HepG2 (cell line): ENCODE measurements around the gene TLR5. TPM values are rescaled to one million over a fixed set of nuclear protein-coding genes. Genes with fewer than 3 reads are reported as not detected.

Experiments used
- ATRX ChIP-seq: sonication (generic); formaldehyde crosslinking; IDR thresholded peaks from 2 replicates; pipeline ENCODE4 v1.4.0; 2020; ENCODE audit warnings: missing genetic modification reagents, borderline replicate concordance
- ELF4 ChIP-seq: sonication (generic); formaldehyde crosslinking; IDR thresholded peaks from 2 replicates; pipeline ENCODE4 v1.5.0; 2020; ENCODE audit warnings: missing genetic modification reagents, mild to moderate bottlenecking, moderate library complexity, borderline replicate concordance
- GATAD2A ChIP-seq: IDR thresholded peaks from 2 replicates; pipeline ENCODE4 v1.6.1; 2016
- HOXA9 ChIP-seq: sonication (generic); formaldehyde crosslinking; IDR thresholded peaks from 2 replicates; pipeline ENCODE4 v1.8.1; 2022; ENCODE audit warnings: missing genetic modification reagents, mild to moderate bottlenecking, moderate library complexity, borderline replicate concordance
- IKZF1 ChIP-seq: fragments of 450-650 bp; IDR thresholded peaks from 2 replicates; pipeline ENCODE4 v1.7.1; 2016
- KAT2B ChIP-seq: fragments of 150-350 bp; IDR thresholded peaks from 2 replicates; pipeline ENCODE4 v1.6.1; 2014; ENCODE audit warnings: low read depth, low read length, borderline replicate concordance
- POLR2AphosphoS5 ChIP-seq: IDR thresholded peaks from 2 replicates; pipeline ENCODE4 v1.6.1; 2012; ENCODE audit warnings: low read depth, low read length
- RFX5 ChIP-seq: IDR thresholded peaks from 2 replicates; pipeline ENCODE4 v1.6.1; 2011; ENCODE audit warnings: low read depth, low read length, improper control_type of control experiment
- YEATS4 ChIP-seq: sonication (generic); formaldehyde crosslinking; IDR thresholded peaks from 2 replicates; pipeline ENCODE4 v1.4.0; 2020; ENCODE audit warnings: missing genetic modification reagents, borderline replicate concordance
- ZBTB8A ChIP-seq: sonication (generic); formaldehyde crosslinking; IDR thresholded peaks from 2 replicates; pipeline ENCODE4 v1.4.0; 2020; ENCODE audit warnings: mild to moderate bottlenecking, low read depth, missing genetic modification reagents, borderline replicate concordance
- ZIK1 ChIP-seq: sonication (generic); formaldehyde crosslinking; IDR thresholded peaks from 2 replicates; pipeline ENCODE4 v1.5.0; 2020; ENCODE audit warnings: mild to moderate bottlenecking, low read depth, missing genetic modification reagents, borderline replicate concordance
- ZNF615 ChIP-seq: sonication (generic); formaldehyde crosslinking; IDR thresholded peaks from 2 replicates; pipeline ENCODE4 v1.5.0; 2020; ENCODE audit warnings: mild to moderate bottlenecking, missing genetic modification reagents, borderline replicate concordance
- ZNF768 ChIP-seq: sonication (generic); formaldehyde crosslinking; IDR thresholded peaks from 2 replicates; pipeline ENCODE4 v1.4.0; 2020; ENCODE audit warnings: missing genetic modification reagents
- ZSCAN20 ChIP-seq: sonication (generic); formaldehyde crosslinking; IDR thresholded peaks from 2 replicates; pipeline ENCODE4 v1.4.0; 2020; ENCODE audit warnings: missing genetic modification reagents, mild to moderate bottlenecking, borderline replicate concordance
- polyA plus RNA-seq, 8 experiments: library from polyadenylated mRNA; depleted of rRNA in 3 of 8; stranded (reverse) in 7 of 8; unstranded in 1 of 8; fragments of >200 nt; fragmentation: Illumina TruSeq in 4 of 8; extraction: Trizol in 4 of 8; gene quantifications; 2 replicates each; pipeline versions ENCODE4 v1.2.1 to v1.2.3, GENCODE V29; 2011 to 2016; ENCODE audit warnings: low read depth in 4 of 8, missing spikeins in 1 of 8, mixed read lengths in 1 of 8; ENCODE audit not compliant: insufficient read depth in 1 of 8
- total RNA-seq, 5 experiments: library from RNA; depleted of rRNA; stranded (reverse); fragments of >200 nt; fragmentation: Illumina TruSeq; extraction: Trizol; gene quantifications; 2 replicates each; pipeline ENCODE4 v1.2.3, GENCODE V29; 2016; ENCODE audit warnings: low read depth in 1 of 5
- TF ChIP-seq, protein P1 (sequence below): sonication (generic); formaldehyde crosslinking; IDR thresholded peaks from 2 replicates; pipeline ENCODE4 v1.8.0; 2023; ENCODE audit warnings: mild to moderate bottlenecking, missing genetic modification reagents
- TF ChIP-seq, protein P2 (sequence below): sonication (generic); formaldehyde crosslinking; IDR thresholded peaks from 2 replicates; pipeline ENCODE4 v1.4.0; 2020; ENCODE audit warnings: mild to moderate bottlenecking, missing genetic modification reagents
- TF ChIP-seq, protein P3 (sequence below): sonication (generic); formaldehyde crosslinking; IDR thresholded peaks from 2 replicates; pipeline ENCODE4 v1.4.0; 2020; ENCODE audit warnings: mild to moderate bottlenecking, missing genetic modification reagents
- TF ChIP-seq, protein P4 (sequence below): sonication (generic); formaldehyde crosslinking; IDR thresholded peaks from 2 replicates; pipeline ENCODE4 v1.4.0; 2020; ENCODE audit warnings: missing genetic modification reagents
- TF ChIP-seq, protein P5 (sequence below): sonication (generic); formaldehyde crosslinking; IDR thresholded peaks from 2 replicates; pipeline ENCODE4 v1.5.0; 2020; ENCODE audit warnings: missing genetic modification reagents
- TF ChIP-seq, protein P6 (sequence below): IDR thresholded peaks from 2 replicates; pipeline ENCODE4 v1.6.1; 2016; ENCODE audit warnings: missing genetic modification reagents, missing compliant biosample characterization
- TF ChIP-seq, protein P7 (sequence below): sonication (generic); formaldehyde crosslinking; IDR thresholded peaks from 2 replicates; pipeline ENCODE4 v1.5.1; 2020; ENCODE audit warnings: mild to moderate bottlenecking, moderate library complexity, missing genetic modification reagents

The TLR5 gene
- total and polyA plus RNA-seq, 2 of the 13 experiments (the other 11 are each of a cell fraction or from before 2014, with no cell fraction given) = not detected

DNA sequence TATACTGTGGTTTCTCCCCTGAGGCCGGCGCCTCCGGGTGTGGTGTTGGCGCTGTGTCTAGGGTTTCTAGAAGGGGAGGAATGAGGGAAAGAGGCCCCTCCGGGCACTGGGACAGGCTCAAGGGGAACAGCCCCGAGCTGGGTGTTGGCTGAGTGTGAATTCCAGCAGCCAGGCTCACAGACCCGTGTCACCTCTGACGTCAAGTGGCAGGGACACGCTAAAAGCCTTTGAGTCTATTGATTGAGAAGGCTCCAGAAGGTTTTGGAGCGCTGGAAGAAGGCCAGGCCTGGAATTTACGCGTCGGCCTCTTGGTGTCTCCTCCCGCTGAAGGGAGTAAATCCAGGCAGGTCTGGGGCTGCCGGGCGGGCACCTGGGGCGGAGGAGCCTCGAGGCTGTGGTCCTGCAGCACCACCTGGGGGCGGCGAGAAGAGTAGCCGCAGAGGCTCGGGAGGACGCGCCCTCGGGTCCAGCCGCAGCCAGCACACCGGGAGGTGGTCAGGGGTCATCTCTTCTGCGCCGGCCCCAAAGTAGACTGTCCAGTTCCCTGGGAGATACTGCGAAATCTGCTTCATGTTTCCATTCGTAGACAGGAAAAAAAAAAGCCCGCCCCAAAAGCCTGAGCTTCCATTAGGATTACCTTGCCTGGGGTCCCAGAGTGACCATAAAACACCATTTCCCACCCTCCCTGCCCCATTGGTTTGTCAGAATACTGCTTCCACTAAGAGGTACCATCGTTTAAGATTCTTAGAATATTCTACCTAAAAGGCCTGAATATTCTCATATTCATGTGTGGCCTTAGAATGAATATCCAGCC lies 61.7 kb downstream of the TLR5 start (continued):
- TF ChIP-seq, protein P1, sequence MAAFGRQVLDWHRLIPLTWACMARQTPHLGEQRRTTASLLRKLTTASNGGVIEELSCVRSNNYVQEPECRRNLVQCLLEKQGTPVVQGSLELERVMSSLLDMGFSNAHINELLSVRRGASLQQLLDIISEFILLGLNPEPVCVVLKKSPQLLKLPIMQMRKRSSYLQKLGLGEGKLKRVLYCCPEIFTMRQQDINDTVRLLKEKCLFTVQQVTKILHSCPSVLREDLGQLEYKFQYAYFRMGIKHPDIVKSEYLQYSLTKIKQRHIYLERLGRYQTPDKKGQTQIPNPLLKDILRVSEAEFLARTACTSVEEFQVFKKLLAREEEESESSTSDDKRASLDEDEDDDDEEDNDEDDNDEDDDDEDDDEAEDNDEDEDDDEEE (CRISPR knock-in tag) = no peak
- TF ChIP-seq YEATS4 (CRISPR knock-in tag) (no peak), ZNF615 (CRISPR knock-in tag) (no peak), ZNF768 (CRISPR knock-in tag) (no peak), ZSCAN20 (CRISPR knock-in tag) (no peak), ELF4 (no peak), ATRX (CRISPR knock-in tag) (no peak), POLR2AphosphoS5 (no peak), IKZF1 (no peak), GATAD2A (CRISPR knock-in tag) (peak; percentile 59), ZIK1 (CRISPR knock-in tag) (no peak), RFX5 (0 out of 2 replicates have a peak, but pooled peaks have one; percentile 12), HOXA9 (CRISPR knock-in tag) (no peak), ZBTB8A (CRISPR knock-in tag) (no peak), KAT2B (no peak)
- TF ChIP-seq, protein P2, sequence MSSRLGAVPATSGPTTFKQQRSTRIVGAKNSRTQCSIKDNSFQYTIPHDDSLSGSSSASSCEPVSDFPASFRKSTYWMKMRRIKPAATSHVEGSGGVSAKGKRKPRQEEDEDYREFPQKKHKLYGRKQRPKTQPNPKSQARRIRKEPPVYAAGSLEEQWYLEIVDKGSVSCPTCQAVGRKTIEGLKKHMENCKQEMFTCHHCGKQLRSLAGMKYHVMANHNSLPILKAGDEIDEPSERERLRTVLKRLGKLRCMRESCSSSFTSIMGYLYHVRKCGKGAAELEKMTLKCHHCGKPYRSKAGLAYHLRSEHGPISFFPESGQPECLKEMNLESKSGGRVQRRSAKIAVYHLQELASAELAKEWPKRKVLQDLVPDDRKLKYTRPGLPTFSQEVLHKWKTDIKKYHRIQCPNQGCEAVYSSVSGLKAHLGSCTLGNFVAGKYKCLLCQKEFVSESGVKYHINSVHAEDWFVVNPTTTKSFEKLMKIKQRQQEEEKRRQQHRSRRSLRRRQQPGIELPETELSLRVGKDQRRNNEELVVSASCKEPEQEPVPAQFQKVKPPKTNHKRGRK (CRISPR knock-in tag) = no peak
- TF ChIP-seq, protein P3, sequence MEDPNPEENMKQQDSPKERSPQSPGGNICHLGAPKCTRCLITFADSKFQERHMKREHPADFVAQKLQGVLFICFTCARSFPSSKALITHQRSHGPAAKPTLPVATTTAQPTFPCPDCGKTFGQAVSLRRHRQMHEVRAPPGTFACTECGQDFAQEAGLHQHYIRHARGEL (CRISPR knock-in tag) = no peak
- TF ChIP-seq, protein P4, sequence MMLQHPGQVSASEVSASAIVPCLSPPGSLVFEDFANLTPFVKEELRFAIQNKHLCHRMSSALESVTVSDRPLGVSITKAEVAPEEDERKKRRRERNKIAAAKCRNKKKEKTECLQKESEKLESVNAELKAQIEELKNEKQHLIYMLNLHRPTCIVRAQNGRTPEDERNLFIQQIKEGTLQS (CRISPR knock-in tag) = no peak
- TF ChIP-seq, protein P5, sequence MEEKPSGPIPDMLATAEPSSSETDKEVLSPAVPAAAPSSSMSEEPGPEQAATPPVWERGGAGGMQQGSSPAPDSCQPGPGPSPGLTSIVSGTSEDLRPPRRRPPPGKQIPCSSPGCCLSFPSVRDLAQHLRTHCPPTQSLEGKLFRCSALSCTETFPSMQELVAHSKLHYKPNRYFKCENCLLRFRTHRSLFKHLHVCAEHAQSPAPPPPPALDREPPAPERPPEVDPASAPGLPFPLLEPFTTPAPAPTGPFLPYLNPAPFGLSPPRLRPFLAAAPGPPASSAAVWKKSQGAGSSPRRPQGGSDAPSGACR = no peak; the same call in 1 of the 2 replicates
- TF ChIP-seq, protein P6, sequence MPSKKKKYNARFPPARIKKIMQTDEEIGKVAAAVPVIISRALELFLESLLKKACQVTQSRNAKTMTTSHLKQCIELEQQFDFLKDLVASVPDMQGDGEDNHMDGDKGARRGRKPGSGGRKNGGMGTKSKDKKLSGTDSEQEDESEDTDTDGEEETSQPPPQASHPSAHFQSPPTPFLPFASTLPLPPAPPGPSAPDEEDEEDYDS (CRISPR knock-in tag) = peak; percentile 36; the same call in 1 of the 2 replicates
- TF ChIP-seq, protein P7, sequence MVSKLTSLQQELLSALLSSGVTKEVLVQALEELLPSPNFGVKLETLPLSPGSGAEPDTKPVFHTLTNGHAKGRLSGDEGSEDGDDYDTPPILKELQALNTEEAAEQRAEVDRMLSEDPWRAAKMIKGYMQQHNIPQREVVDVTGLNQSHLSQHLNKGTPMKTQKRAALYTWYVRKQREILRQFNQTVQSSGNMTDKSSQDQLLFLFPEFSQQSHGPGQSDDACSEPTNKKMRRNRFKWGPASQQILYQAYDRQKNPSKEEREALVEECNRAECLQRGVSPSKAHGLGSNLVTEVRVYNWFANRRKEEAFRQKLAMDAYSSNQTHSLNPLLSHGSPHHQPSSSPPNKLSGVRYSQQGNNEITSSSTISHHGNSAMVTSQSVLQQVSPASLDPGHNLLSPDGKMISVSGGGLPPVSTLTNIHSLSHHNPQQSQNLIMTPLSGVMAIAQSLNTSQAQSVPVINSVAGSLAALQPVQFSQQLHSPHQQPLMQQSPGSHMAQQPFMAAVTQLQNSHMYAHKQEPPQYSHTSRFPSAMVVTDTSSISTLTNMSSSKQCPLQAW (CRISPR knock-in tag) = peak; percentile 79
